GM19452 (cell line): ENCODE results near the gene OR2F1.
"Not testable (repeated sequence)": the region's sequence is repeated elsewhere in the genome, so short reads cannot be mapped to it uniquely, and the experiment has no call there.

ENCODE experiments used
- ATAC-seq: cut with Tn5 transposase; IDR thresholded peaks from one replicate; pipeline ENCODE4 v1.9.1; 2021; ENCODE audit not compliant: unreplicated experiment

Gene OR2F1

DNA sequence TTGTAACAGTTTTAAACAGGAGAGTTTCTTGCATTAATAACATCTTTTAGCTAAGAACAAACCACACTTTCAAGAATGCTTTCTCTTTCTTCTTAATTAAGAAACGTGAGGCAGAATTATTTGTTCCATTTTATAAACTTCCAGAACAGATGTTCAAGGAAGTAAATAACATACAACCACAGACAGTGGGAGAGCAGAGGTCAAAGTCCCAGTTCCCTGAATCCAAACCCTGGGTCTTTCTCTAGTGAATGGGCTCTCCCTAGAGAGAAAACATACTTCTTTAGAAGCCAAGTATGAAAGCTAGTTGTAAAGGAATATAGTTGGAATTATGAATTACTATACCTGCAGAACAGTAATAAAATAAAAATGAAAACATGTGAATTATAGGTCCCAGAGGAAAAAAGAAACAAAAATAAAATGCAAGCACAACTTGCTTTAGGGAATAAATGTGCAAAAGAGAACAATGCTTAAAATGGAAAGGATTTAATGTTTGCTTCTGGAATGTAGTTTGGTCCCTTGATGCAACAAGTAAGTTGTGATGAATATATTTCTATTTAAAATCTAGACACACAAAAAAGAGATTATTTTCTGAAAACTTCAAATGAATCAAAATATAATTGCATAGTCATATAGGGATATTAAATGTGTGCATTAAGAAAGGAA, 51.5 kb downstream of the OR2F1 start:
- no peak for ATAC-seq

DNA sequence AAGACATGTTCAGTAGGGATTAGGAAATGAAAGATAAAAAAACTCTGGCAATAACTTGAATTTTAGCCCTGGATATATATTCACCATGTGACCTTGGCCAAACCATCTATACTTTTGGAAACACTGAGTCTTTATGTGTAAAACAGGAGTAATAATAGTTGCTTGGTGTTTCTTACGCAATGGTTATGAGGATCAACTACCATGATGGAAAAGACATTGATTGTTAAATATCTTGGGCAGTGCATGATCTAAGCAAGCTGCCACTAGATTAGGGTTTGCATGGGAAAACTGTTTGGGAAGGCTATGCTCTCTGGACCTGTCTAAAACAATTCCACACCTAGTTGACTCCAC, 52.0 kb downstream of the OR2F1 start:
- no peak for ATAC-seq

DNA sequence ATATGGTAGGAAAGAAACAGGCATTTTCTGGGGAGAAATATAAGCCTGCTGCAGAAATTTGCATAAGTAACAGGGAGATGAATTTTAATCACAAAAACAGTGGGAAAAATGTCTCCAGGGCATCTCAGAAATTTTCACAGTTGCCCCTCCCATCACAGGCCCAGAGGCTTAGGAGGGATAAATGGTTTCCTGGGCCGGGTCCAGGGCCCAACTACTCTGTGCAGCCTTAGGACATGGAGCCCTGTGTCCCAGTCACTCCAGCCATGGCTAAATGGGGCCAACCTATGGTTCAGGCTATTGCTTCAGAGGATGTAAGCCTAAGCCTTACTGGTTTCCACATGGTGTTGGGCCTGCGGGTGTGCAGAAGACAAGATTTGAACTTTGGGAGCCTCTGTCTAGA, 54.7 kb downstream of the OR2F1 start:
- ATAC-seq = no peak

DNA sequence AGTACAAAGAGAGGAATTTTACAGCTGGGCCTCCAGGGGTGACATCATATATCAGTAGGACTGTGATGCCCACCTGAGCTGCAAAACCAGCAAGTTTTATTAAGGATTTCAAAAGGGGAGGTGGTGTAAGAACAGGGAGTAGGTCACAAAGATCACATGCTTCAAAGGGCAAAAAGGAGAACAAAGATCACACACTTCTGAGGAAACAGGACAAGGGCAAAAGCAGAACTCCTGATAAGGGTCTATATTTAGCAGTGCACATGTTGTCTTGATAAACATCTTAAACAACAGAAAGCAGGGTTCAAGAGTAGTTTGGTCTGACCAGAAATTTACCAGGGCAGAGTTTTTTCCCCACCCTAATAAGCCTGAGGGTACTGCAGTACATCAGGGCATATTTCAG, 55.4 kb downstream of the OR2F1 start:
- ATAC-seq = not testable (repeated sequence)

DNA sequence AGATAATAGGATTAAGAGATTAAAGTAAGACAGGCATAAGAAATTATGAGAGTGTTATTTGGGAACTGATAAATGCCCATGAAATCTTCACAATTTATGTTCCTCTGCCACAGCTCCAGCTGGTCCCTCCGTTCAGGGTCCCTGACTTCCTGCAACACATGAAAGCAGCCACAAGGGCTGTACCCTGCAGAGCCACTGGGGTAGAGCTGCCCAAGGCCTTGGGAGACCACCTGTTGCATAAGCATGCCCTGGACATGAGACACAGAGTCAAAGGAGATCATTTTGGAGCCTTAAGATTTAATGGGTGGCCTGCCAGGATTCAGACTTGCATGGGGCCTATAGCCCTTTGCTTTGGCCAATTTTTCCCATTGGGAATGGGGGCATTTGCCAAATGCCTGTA, 56.2 kb downstream of the OR2F1 start:
- ATAC-seq = not testable (repeated sequence)

DNA sequence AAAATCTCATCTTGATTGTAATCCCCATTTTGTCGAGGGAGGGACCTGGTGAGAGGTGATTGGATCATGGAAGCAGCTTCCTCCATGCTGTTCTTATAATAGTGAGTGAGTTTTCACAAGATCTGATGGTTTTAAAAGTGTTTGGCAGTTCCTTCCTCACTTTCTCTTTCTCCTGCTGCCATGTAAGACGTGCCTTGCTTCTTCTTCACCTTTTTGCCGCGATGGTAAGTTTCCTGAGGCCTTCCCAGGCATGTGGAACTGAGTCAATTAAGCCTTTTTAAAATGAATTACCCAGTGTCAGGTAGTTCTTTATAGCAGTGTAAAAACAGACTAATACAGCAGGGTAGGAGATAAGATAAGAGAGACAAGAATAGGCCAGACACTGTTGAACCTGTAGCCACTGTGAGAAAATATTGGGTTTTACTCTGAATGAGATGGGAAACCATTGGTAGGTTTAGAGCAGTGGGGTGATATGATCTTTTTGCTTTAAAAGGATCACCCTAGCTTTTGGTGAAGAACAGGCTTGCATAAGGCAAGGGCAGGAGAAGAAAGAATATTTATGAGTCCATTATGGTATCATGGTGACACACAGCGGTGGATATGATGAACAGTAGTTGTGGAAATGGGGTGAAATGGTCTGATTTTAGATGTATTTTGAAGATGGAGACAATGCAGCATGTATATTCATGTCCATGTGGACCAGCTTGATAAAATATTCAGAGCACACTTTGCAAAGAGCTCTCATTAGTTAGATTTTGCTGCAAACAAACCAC, 57.0 kb downstream of the OR2F1 start:
- ATAC-seq = no peak
